SK-N-SH treated with all-trans-retinoic acid at 6 μM for 48 hours (cell line): ENCODE data around the gene GSG1L.

ENCODE experiments used
- ZC3H10 ChIP-seq: fragments of 250-450 bp; sonication (Bioruptor Pico); IDR thresholded peaks from 2 replicates; pipeline ENCODE4 v1.5.1; 2021; ENCODE audit warnings: mild to moderate bottlenecking, moderate library complexity
- ZFP30 ChIP-seq: fragments of 450-650 bp; formaldehyde crosslinking; IDR thresholded peaks from 2 replicates; pipeline ENCODE4 v1.5.0; 2022; ENCODE audit warnings: mild to moderate bottlenecking, moderate library complexity

The GSG1L gene

DNA sequence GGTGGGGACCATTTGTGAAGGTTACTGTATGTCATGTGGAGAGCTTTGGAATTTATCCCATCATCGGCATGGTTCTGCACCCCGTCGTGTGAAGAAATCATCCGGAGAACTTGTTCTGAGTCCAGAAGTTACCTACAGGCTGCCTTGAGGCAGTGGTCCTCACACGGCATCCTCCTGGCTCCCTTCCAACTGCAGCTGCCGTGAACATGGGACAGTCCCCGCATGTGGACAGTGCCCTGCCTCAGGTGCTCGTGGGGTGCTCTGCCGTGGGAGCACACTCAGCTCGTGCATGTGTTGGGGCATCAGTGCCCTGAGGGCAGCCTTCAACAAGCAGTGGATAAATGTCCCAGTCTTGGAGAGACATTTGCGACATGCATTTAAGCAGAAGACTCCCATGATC is 324.9 kb downstream of the GSG1L start (continued):
- TF ChIP-seq ZFP30 (no peak), ZC3H10 (CRISPR knock-in tag) (no peak)
- TF ChIP-seq, all 23 proteins: peak for 0
